OCI-LY1 (cell line): ENCODE results near the gene TEDC2.

Experiments
- H2AFZ ChIP-seq: fragments of 200-600 bp; sonication (generic), shearing (Covaris generic); 2 replicates; pipeline ENCODE4 v1.6.0; 2014; ENCODE audit warnings: antibody characterized with exemption, mild to moderate bottlenecking, low read length
- H3F3A ChIP-seq: fragments of 200-600 bp; sonication (generic), shearing (Covaris generic); 2 replicates; pipeline ENCODE4 v1.6.0; 2014; ENCODE audit warnings: mild to moderate bottlenecking, antibody characterized with exemption, low read length, moderate library complexity; ENCODE audit not compliant: insufficient read depth
- H3K27ac ChIP-seq: fragments of 200-600 bp; sonication (generic); 2 replicates; pipeline ENCODE4 v1.5.1; 2014; ENCODE audit warnings: low read length, mixed run types, mild to moderate bottlenecking, low read depth; ENCODE audit not compliant: poor library complexity, severe bottlenecking
- H3K27me3 ChIP-seq: fragments of 200-600 bp; sonication (generic); 2 replicates; pipeline ENCODE4 v1.6.0; 2014; ENCODE audit warnings: antibody characterized with exemption, mild to moderate bottlenecking, low read length, moderate library complexity; ENCODE audit not compliant: insufficient read depth
- H3K36me3 ChIP-seq: fragments of 200-600 bp; sonication (generic); 2 replicates; pipeline ENCODE4 v1.6.1; 2014; ENCODE audit warnings: mild to moderate bottlenecking, antibody characterized with exemption, low read length, moderate library complexity, mixed read lengths; ENCODE audit not compliant: insufficient read depth
- H3K4me1 ChIP-seq: fragments of 200-600 bp; sonication (generic); 2 replicates; pipeline ENCODE4 v1.5.1; 2014; ENCODE audit warnings: mild to moderate bottlenecking, low read length, moderate library complexity; ENCODE audit not compliant: insufficient read depth, severe bottlenecking
- H3K4me2 ChIP-seq: fragments of 200-600 bp; sonication (generic), shearing (Covaris generic); 2 replicates; pipeline ENCODE4 v1.6.1; 2014; ENCODE audit warnings: low read length
- H3K4me3 ChIP-seq: fragments of 200-600 bp; sonication (generic); 2 replicates; pipeline ENCODE4 v1.5.1; 2014; ENCODE audit warnings: low read length, low read depth, mild to moderate bottlenecking, mixed read lengths; ENCODE audit not compliant: poor library complexity, severe bottlenecking
- H3K79me2 ChIP-seq: fragments of 200-600 bp; shearing (Covaris generic); 2 replicates; pipeline ENCODE4 v1.6.1; 2016; ENCODE audit warnings: mixed run types, low read length, mixed read lengths; ENCODE audit not compliant: insufficient read depth
- H3K9ac ChIP-seq: fragments of 200-600 bp; sonication (generic), shearing (Covaris generic); 2 replicates; pipeline ENCODE4 v1.6.1; 2014; ENCODE audit warnings: mild to moderate bottlenecking, low read length, mixed read lengths
- H3K9me2 ChIP-seq: fragments of 200-600 bp; sonication (generic), shearing (Covaris generic); 2 replicates; pipeline ENCODE4 v1.6.1; 2014; ENCODE audit warnings: low read depth, mild to moderate bottlenecking, low read length, mixed read lengths
- H3K9me3 ChIP-seq: fragments of 200-600 bp; shearing (Covaris generic); 2 replicates; pipeline ENCODE4 v1.6.1; 2014; ENCODE audit warnings: low read length, mixed read lengths
- H4K20me1 ChIP-seq: fragments of 200-600 bp; sonication (generic), shearing (Covaris generic); 2 replicates; pipeline ENCODE4 v1.6.0; 2016; ENCODE audit warnings: mild to moderate bottlenecking, low read length; ENCODE audit not compliant: insufficient read depth
- CTCF ChIP-seq: fragments of 200-600 bp; sonication (generic), shearing (Covaris generic); IDR thresholded peaks from 2 replicates; pipeline ENCODE4 v1.5.1; 2017; ENCODE audit warnings: mild to moderate bottlenecking, antibody characterized with exemption, low read length, moderate library complexity, mixed read lengths
- EZH2 ChIP-seq: fragments of 200-600 bp; sonication (generic), shearing (Covaris generic); IDR thresholded peaks from 2 replicates; pipeline ENCODE4 v1.8.0; 2017; ENCODE audit warnings: borderline replicate concordance, mixed run types, mild to moderate bottlenecking, antibody characterized with exemption, low read length, moderate library complexity, mixed read lengths

The TEDC2 gene

GRCh38 chr16:2422123-2422867 lies 37.6 kb upstream of the TEDC2 start:
- H3K27me3 ChIP-seq = no peaks in the 10 kb centered on the region
- H4K20me1 ChIP-seq = no peaks in the 10 kb centered on the region
- no peak overlapping the region for H2AFZ ChIP-seq
- no peak overlapping the region for H3K27ac ChIP-seq
- no peaks in the 10 kb centered on the region for H3K79me2 ChIP-seq
- H3F3A ChIP-seq = no peaks in the 10 kb centered on the region
- H3K9me3 ChIP-seq = no peaks in the 10 kb centered on the region
- no peak overlapping the region for H3K4me3 ChIP-seq
- H3K36me3 ChIP-seq = no peaks in the 10 kb centered on the region
- TF ChIP-seq EZH2 = no peak
- TF ChIP-seq CTCF = no peak
- no peak overlapping the region for H3K9ac ChIP-seq
- no peak overlapping the region for H3K4me2 ChIP-seq
- no peaks in the 10 kb centered on the region for H3K9me2 ChIP-seq
- H3K4me1 ChIP-seq = no peaks in the 10 kb centered on the region

GRCh38 chr16:2424061-2425007 lies 35.6 kb upstream of the TEDC2 start:
- no peaks in the 10 kb centered on the region for H3K27me3 ChIP-seq
- no peak overlapping the region for H3K4me3 ChIP-seq
- peaks cover 9% of the 10 kb centered on the region for H3K4me1 ChIP-seq
- H3F3A ChIP-seq = no peaks in the 10 kb centered on the region
- H3K9me3 ChIP-seq = no peaks in the 10 kb centered on the region
- no peak overlapping the region for H3K27ac ChIP-seq
- no peaks in the 10 kb centered on the region for H4K20me1 ChIP-seq
- TF ChIP-seq CTCF = no peak
- TF ChIP-seq EZH2 = no peak
- no peak overlapping the region for H2AFZ ChIP-seq
- H3K9me2 ChIP-seq = no peaks in the 10 kb centered on the region
- H3K79me2 ChIP-seq = no peaks in the 10 kb centered on the region
- H3K9ac ChIP-seq = no peak overlapping the region
- H3K36me3 ChIP-seq = no peaks in the 10 kb centered on the region
- H3K4me2 ChIP-seq = no peak overlapping the region

GRCh38 chr16:2425008-2425518 lies 34.8 kb upstream of the TEDC2 start:
- no peak overlapping the region for H3K27ac ChIP-seq
- TF ChIP-seq EZH2 (no peak), CTCF (no peak)
- no peak overlapping the region for H3K9ac ChIP-seq
- H3K9me3 ChIP-seq = no peaks in the 10 kb centered on the region
- no peak overlapping the region for H3K4me2 ChIP-seq
- H3K4me1 ChIP-seq = peaks cover 10% of the 10 kb centered on the region
- no peaks in the 10 kb centered on the region for H3K36me3 ChIP-seq
- no peaks in the 10 kb centered on the region for H3F3A ChIP-seq
- no peaks in the 10 kb centered on the region for H4K20me1 ChIP-seq
- no peak overlapping the region for H2AFZ ChIP-seq
- peaks cover 5% of the 10 kb centered on the region for H3K79me2 ChIP-seq
- H3K4me3 ChIP-seq = no peak overlapping the region
- no peaks in the 10 kb centered on the region for H3K9me2 ChIP-seq
- no peaks in the 10 kb centered on the region for H3K27me3 ChIP-seq
